Measurements from ENCODE around the gene PDE4B.

PDE4B gene

GRCh38 chr1:66270119-66270812 is 477.6 kb downstream of the PDE4B start:
- TF ChIP-seq, protein P1, sequence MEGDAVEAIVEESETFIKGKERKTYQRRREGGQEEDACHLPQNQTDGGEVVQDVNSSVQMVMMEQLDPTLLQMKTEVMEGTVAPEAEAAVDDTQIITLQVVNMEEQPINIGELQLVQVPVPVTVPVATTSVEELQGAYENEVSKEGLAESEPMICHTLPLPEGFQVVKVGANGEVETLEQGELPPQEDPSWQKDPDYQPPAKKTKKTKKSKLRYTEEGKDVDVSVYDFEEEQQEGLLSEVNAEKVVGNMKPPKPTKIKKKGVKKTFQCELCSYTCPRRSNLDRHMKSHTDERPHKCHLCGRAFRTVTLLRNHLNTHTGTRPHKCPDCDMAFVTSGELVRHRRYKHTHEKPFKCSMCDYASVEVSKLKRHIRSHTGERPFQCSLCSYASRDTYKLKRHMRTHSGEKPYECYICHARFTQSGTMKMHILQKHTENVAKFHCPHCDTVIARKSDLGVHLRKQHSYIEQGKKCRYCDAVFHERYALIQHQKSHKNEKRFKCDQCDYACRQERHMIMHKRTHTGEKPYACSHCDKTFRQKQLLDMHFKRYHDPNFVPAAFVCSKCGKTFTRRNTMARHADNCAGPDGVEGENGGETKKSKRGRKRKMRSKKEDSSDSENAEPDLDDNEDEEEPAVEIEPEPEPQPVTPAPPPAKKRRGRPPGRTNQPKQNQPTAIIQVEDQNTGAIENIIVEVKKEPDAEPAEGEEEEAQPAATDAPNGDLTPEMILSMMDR (IDR thresholded peaks at IDR 0.05): no peak

GRCh38 chr1:66271216-66271903 is 478.7 kb downstream of the PDE4B start:
- TF ChIP-seq, protein P1 (IDR thresholded peaks at IDR 0.05): no peak

GRCh38 chr1:66271904-66272254 is 479.2 kb downstream of the PDE4B start:
- TF ChIP-seq, protein P1 (IDR thresholded peaks at IDR 0.05): no peak

DNA sequence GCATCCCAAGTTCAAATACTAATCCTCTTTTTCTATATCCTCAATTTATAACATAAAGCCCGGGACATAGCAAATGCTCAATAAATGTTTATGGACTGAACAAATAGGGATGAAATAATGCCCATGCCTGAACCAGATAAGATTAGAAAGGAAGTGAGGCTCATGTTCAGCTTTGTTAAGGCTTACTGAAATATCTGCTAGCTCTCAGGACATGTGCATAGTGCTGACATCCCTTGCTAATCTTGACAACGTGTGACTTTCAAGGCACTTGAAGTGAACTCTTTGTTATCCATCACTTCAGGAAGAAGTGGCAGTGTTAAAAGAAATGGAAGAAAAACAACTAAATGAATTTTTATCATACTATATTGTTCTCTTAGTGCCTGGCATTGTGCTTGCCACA is 481.0 kb downstream of the PDE4B start:
- TF ChIP-seq, protein P1 (IDR thresholded peaks at IDR 0.05): no peak

DNA sequence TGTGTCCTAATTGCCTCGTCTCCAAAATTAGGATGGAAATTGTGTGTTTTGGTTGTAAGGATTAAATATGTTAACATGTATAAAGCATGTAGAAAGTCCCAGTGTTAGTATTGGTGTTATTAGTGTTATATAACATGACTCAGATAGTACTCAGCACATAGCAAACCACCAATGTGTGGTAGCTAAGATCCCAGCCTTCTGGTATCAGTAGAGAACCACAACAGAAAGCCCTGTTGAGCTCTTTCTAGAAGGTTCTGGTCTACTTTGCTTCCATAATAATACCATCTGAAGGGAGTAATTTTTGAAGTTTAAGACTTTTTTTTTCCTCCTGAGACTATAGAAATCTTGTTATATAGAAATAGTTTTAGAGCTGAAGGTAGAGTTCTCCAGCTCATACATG is 481.9 kb downstream of the PDE4B start:
- TF ChIP-seq, protein P1 (IDR thresholded peaks at IDR 0.05): no peak

GRCh38 chr1:66275083-66275482 is 482.4 kb downstream of the PDE4B start:
- TF ChIP-seq, protein P1 (IDR thresholded peaks at IDR 0.05): no peak

GRCh38 chr1:66275601-66276023 is 482.9 kb downstream of the PDE4B start:
- TF ChIP-seq, protein P1 (IDR thresholded peaks at IDR 0.05): no peak

Measured in LNCAP (cell line).